Stomach (tissue), 4 donors: ENCODE results near the gene FGGY.

Experiments
- POLR2A ChIP-seq, 4 donors: fragments of 450-650 bp; IDR thresholded peaks; one replicate each; pipeline ENCODE4 v1.6.1; 2016; ENCODE audit warnings: antibody characterized with exemption in 4 of 4, control low read depth in 2 of 4, mild to moderate bottlenecking in 1 of 4, moderate library complexity in 1 of 4
- POLR2AphosphoS5 ChIP-seq, 3 donors: sonication (generic); formaldehyde crosslinking; IDR thresholded peaks; one replicate each; pipeline ENCODE4 v1.6.1; 2016; ENCODE audit warnings: antibody characterized with exemption in 3 of 3
- TF ChIP-seq, protein P1 (sequence below), 7 experiments: fragments of 450-650 bp in 4 of 7; fragments of 200-600 bp in 3 of 7; sonication (generic) in 3 of 7; IDR thresholded peaks; one replicate each; pipeline ENCODE4 v1.5.1; 2016 to 2019; ENCODE audit warnings: antibody characterized with exemption in 7 of 7, control low read depth in 2 of 7, mild to moderate bottlenecking in 1 of 7

DNA sequence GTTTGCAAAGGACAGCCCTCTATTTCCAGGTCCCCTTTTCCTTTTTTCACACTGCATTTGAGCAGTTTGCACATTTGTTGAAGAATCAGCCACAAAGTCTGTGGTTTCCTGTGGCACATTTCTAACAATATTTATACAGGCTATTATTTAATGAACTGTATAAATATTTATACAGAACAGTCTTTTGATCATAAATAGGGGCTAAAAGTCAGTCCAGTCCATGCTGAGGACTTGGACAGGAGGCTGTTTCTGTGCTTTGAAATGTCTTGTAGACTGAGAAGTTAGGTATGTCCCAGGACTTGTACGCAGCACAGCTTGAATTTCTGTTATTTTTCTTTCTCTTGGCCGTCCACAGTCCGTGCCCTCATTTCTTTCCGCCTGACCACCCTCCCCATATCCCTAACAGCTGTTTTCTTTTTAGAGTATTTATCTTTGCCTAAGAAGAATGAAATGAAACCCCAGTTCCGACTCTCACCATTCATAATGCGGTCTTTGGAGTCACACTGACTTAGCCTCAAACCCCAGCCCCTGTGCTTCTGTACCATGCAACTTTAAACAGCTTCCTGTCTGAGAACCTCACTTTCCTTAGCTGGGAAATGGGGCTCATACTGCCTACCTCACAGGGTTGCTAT lies 19.7 kb downstream of the FGGY start:
- TF ChIP-seq POLR2AphosphoS5 (IDR thresholded peaks at IDR 0.05), result no peak
- TF ChIP-seq, protein P1, sequence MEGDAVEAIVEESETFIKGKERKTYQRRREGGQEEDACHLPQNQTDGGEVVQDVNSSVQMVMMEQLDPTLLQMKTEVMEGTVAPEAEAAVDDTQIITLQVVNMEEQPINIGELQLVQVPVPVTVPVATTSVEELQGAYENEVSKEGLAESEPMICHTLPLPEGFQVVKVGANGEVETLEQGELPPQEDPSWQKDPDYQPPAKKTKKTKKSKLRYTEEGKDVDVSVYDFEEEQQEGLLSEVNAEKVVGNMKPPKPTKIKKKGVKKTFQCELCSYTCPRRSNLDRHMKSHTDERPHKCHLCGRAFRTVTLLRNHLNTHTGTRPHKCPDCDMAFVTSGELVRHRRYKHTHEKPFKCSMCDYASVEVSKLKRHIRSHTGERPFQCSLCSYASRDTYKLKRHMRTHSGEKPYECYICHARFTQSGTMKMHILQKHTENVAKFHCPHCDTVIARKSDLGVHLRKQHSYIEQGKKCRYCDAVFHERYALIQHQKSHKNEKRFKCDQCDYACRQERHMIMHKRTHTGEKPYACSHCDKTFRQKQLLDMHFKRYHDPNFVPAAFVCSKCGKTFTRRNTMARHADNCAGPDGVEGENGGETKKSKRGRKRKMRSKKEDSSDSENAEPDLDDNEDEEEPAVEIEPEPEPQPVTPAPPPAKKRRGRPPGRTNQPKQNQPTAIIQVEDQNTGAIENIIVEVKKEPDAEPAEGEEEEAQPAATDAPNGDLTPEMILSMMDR (IDR thresholded peaks at IDR 0.05), result no peak
- no peak for TF ChIP-seq POLR2A (IDR thresholded peaks at IDR 0.05)
